Mammary epithelial cell (primary cell): Measurements from ENCODE around the gene KRTAP4-9.
"Not testable (repeated sequence)": the region's sequence is repeated elsewhere in the genome, so short reads cannot be mapped to it uniquely, and the experiment has no call there.

Experiments used
- EZH2 ChIP-seq: IDR thresholded peaks from 2 replicates; pipeline ENCODE4 v1.6.1; 2012; ENCODE audit warnings: low read length, inconsistent platforms, borderline replicate concordance
- TF ChIP-seq, protein P1 (sequence below), 2 donors: IDR thresholded peaks in 1 of 2; conservative IDR thresholded peaks in 1 of 2; 2 replicates each; pipeline ENCODE4 v1.5.1; 2011 to 2012; ENCODE audit warnings: inconsistent platforms in 2 of 2, low read length in 2 of 2, mild to moderate bottlenecking in 2 of 2, control low read depth in 1 of 2, low read depth in 1 of 2; ENCODE audit not compliant: insufficient read depth in 1 of 2; ENCODE audit errors: extremely low read depth in 1 of 2

GRCh38 chr17:41099682-41100480, 5.3 kb upstream of the KRTAP4-9 start:
- TF ChIP-seq, protein P1, sequence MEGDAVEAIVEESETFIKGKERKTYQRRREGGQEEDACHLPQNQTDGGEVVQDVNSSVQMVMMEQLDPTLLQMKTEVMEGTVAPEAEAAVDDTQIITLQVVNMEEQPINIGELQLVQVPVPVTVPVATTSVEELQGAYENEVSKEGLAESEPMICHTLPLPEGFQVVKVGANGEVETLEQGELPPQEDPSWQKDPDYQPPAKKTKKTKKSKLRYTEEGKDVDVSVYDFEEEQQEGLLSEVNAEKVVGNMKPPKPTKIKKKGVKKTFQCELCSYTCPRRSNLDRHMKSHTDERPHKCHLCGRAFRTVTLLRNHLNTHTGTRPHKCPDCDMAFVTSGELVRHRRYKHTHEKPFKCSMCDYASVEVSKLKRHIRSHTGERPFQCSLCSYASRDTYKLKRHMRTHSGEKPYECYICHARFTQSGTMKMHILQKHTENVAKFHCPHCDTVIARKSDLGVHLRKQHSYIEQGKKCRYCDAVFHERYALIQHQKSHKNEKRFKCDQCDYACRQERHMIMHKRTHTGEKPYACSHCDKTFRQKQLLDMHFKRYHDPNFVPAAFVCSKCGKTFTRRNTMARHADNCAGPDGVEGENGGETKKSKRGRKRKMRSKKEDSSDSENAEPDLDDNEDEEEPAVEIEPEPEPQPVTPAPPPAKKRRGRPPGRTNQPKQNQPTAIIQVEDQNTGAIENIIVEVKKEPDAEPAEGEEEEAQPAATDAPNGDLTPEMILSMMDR (conservative IDR thresholded peaks at IDR 0.05 in 1 of 2, IDR thresholded peaks at IDR 0.05 in 1 of 2; ENCODE audit: extremely low read depth in 1 of 2, insufficient read depth in 1 of 2, low read depth in 1 of 2, low read length in 2 of 2), result not testable (repeated sequence)
- TF ChIP-seq EZH2, result not testable (repeated sequence)
